SK-N-SH (cell line): ENCODE results near the gene CD74. TPM values are rescaled to one million over a fixed set of nuclear protein-coding genes. Genes with fewer than 3 reads are reported as not detected.

ENCODE experiments used
- CTCF ChIA-PET: fragments of 300-600, 350-600 bp; formaldehyde crosslinking; extraction: SDS; loops from one replicate; lab custom pipeline; 2021; lab: Yijun Ruan, JAX
- POLR2A ChIA-PET: fragments of 350-600 bp; sonication (Branson Sonifier 250); formaldehyde crosslinking; extraction: SDS; loops from one replicate; lab custom pipeline; 2020; ENCODE audit warnings: antibody characterized with exemption, inconsistent platforms; lab: Yijun Ruan, JAX
- DNase-seq: peaks from one replicate; pipeline ENCODE4 v3.0.0; 2012
- H2AFZ ChIP-seq: fragments of 200-600 bp; sonication (generic); 2 replicates; pipeline ENCODE4 v1.8.1; 2016; ENCODE audit warnings: antibody characterized with exemption, mild to moderate bottlenecking, low read depth
- H3F3A ChIP-seq: fragments of 200-600 bp; sonication (generic); replicated peaks from 2 replicates; pipeline ENCODE3; 2016; ENCODE audit warnings: antibody characterized with exemption, mild to moderate bottlenecking; ENCODE audit not compliant: insufficient read depth
- H3K27ac ChIP-seq, 2 experiments: fragments of 200-500 bp in 1 of 2; fragments of 200-600 bp in 1 of 2; sonication (Bioruptor generic) in 1 of 2; sonication (generic), shearing (Covaris generic) in 1 of 2; 2 replicates each; pipeline versions ENCODE4 v1.5.1 to v1.6.1; 2014 to 2016; ENCODE audit warnings: low read depth in 2 of 2, inconsistent platforms in 1 of 2, low read length in 1 of 2, mild to moderate bottlenecking in 1 of 2, mixed read lengths in 1 of 2
- H3K27me3 ChIP-seq: fragments of 200-600 bp; sonication (generic), shearing (Covaris generic); 2 replicates; pipeline ENCODE4 v1.6.1; 2016; ENCODE audit warnings: mixed run types; ENCODE audit not compliant: insufficient read depth
- H3K36me3 ChIP-seq, 2 experiments: fragments of 200-500 bp in 1 of 2; fragments of 200-600 bp in 1 of 2; sonication (Bioruptor generic) in 1 of 2; sonication (generic) in 1 of 2; replicated peaks in 1 of 2; 2 replicates each; pipeline versions ENCODE3 to v1.5.1; 2014 to 2016; ENCODE audit warnings: low read length in 1 of 2, mild to moderate bottlenecking in 1 of 2; ENCODE audit not compliant: insufficient read depth in 2 of 2, control insufficient read depth in 1 of 2
- H3K4me1 ChIP-seq, 2 experiments: fragments of 200-500 bp in 1 of 2; fragments of 200-600 bp in 1 of 2; sonication (Bioruptor generic) in 1 of 2; sonication (generic), shearing (Covaris generic) in 1 of 2; 2 replicates each; pipeline versions ENCODE4 v1.5.1 to v1.6.1; 2014 to 2016; ENCODE audit warnings: low read depth in 1 of 2, low read length in 1 of 2, mixed run types in 1 of 2; ENCODE audit not compliant: insufficient read depth in 2 of 2, control insufficient read depth in 1 of 2
- H3K4me2 ChIP-seq: fragments of 200-600 bp; sonication (generic), shearing (Covaris generic); 2 replicates; pipeline ENCODE4 v1.6.1; 2017; ENCODE audit warnings: mixed run types
- H3K4me3 ChIP-seq, 2 experiments: fragments of 200-500 bp in 1 of 2; fragments of 200-600 bp in 1 of 2; sonication (Bioruptor generic) in 1 of 2; sonication (generic), shearing (Covaris generic) in 1 of 2; 2 replicates each; pipeline versions ENCODE4 v1.5.1 to v1.8.1; 2014 to 2016; ENCODE audit warnings: low read depth in 2 of 2, inconsistent platforms in 1 of 2, low read length in 1 of 2, mild to moderate bottlenecking in 1 of 2, mixed read lengths in 1 of 2, moderate library complexity in 1 of 2
- H3K79me2 ChIP-seq: fragments of 200-600 bp; sonication (generic); 2 replicates; pipeline ENCODE4 v1.8.1; 2017; ENCODE audit warnings: mild to moderate bottlenecking; ENCODE audit not compliant: insufficient read depth
- H3K9ac ChIP-seq: fragments of 200-600 bp; sonication (generic); 2 replicates; pipeline ENCODE4 v1.6.1; 2017; ENCODE audit warnings: mixed run types
- H3K9me2 ChIP-seq: fragments of 200-600 bp; sonication (generic); 2 replicates; pipeline ENCODE4 v1.6.1; 2017; ENCODE audit warnings: mixed run types
- H3K9me3 ChIP-seq: fragments of 200-600 bp; sonication (generic); 2 replicates; pipeline ENCODE4 v1.6.1; 2017; ENCODE audit warnings: mixed run types, mild to moderate bottlenecking, moderate library complexity
- H4K20me1 ChIP-seq: fragments of 200-600 bp; sonication (generic); 2 replicates; pipeline ENCODE4 v1.6.1; 2017; ENCODE audit warnings: mild to moderate bottlenecking, mixed run types; ENCODE audit not compliant: insufficient read depth
- CTCF ChIP-seq: fragments of 200-600 bp; sonication (generic); IDR thresholded peaks from 2 replicates; pipeline ENCODE4 v1.6.1; 2017; ENCODE audit warnings: antibody characterized with exemption, mild to moderate bottlenecking, moderate library complexity
- ELF1 ChIP-seq: IDR thresholded peaks from 2 replicates; pipeline ENCODE4 v1.4.0; 2012
- EP300 ChIP-seq, 2 experiments: IDR thresholded peaks; 2 replicates each; pipeline versions ENCODE4 v1.4.0 to v1.6.1; 2012; ENCODE audit warnings: borderline replicate concordance in 1 of 2, low read depth in 1 of 2, low read length in 1 of 2
- FOSL2 ChIP-seq: IDR thresholded peaks from 2 replicates; pipeline ENCODE4 v1.4.0; 2012; ENCODE audit warnings: low read depth, mild to moderate bottlenecking, moderate library complexity, borderline replicate concordance
- FOXM1 ChIP-seq: IDR thresholded peaks from 2 replicates; pipeline ENCODE4 v1.4.0; 2012; ENCODE audit warnings: low read depth, mild to moderate bottlenecking
- MEF2A ChIP-seq: IDR thresholded peaks from 2 replicates; pipeline ENCODE4 v1.4.0; 2012; ENCODE audit warnings: low read depth, borderline replicate concordance
- RFX5 ChIP-seq: IDR thresholded peaks from 2 replicates; pipeline ENCODE4 v1.6.1; 2012; ENCODE audit warnings: mild to moderate bottlenecking, improper control_type of control experiment, low read length
- TAF1 ChIP-seq: IDR thresholded peaks from 2 replicates; pipeline ENCODE4 v1.6.1; 2012; ENCODE audit warnings: low read depth, mild to moderate bottlenecking, low read length, moderate library complexity, borderline replicate concordance
- ZBTB33 ChIP-seq: IDR thresholded peaks from 2 replicates; pipeline ENCODE4 v1.4.0; 2012; ENCODE audit warnings: low read depth, borderline replicate concordance
- WGBS: methylation state at CpG from one replicate; pipeline ENCODE4 v1.1.6; 2017; ENCODE audit warnings: low lambda C conversion rate; 5-methylcytosine and 5-hydroxymethylcytosine counted together
- polyA plus RNA-seq, 3 experiments: library from polyadenylated mRNA; depleted of rRNA; stranded (reverse); fragments of >200 nt; gene quantifications; 2 replicates each; pipeline ENCODE4 v1.2.3, GENCODE V29; 2012
- TF ChIP-seq, protein P1 (sequence below): fragments of 150-350 bp; IDR thresholded peaks from 2 replicates; pipeline ENCODE4 v1.6.1; 2017; ENCODE audit warnings: antibody characterized with exemption, low read length, low read depth, borderline replicate concordance

CD74 gene
- polyA plus RNA-seq (2012; rRNA removed) = 0.15 and 0.26 TPM in 2 replicates
- polyA plus RNA-seq (2012; cell fraction: cytosol; rRNA removed) = 0.06 and 0.13 TPM in 2 replicates
- polyA plus RNA-seq (2012; cell fraction: nucleus; rRNA removed) = 0.08 and 0.23 TPM in 2 replicates

DNA sequence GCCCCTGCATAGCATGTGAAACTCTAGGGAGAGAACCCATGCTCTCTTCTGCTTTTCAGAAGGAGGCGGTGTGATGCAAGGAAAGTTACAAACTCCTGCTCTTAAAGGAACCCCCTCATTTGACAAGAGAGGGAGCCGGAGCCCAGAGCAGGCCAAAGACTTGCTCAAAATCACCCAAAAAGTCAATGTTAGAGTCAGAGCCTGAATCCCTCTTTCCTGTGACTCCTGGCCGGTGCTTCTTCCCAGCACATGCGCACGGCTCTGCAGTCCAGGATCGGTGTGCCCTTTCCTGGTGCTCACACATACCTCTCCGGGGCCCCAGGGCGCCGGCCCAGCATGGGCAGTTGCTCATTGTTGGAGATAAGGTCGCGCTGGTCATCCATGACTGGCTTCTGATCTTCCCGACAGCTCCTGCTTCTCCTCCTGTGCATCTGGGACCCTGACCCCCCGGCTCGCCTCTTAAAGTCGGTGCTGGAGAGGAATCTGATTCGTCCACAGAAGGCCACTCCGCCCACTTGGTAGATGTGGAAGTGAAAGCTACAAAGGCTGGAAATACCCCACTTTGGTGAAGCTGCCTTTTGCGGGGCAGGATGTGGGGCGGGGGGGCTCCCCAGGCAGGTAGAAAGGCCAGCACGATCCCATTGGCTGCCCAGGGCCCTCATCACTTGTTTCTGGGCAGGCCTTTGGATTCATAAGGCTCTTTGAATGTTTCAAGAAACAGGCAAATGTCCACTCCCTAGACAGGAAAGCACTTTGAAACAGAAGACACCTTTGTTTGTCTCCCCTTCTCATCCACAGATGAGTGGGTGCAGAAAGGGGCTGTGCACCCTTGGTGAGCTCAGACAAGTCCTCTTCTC, at the start of gene CD74:
Gene CD74 (minus strand): TSS at position 592 of the 857 bp plus-strand sequence. CDS start 161 bp downstream, at position 431.
- no peaks in the 10 kb centered on the region for H3K9me2 ChIP-seq
- H3K4me1 ChIP-seq = peaks cover 4 to 8% of the 10 kb centered on the region in 2 experiments; a peak in 3 of 4 replicates
- no peak within 1 kb of the TSS for H3K9ac ChIP-seq
- TF ChIP-seq FOSL2 = no peak
- peak; percentile 100 for TF ChIP-seq RFX5
- TF ChIP-seq, all 33 proteins: peak for 1
- Histone ChIP-seq H3K4me2 (no peak within 1 kb of the TSS), H3K27me3 (no peaks in the 10 kb centered on the region), H3K9me3 (no peaks in the 10 kb centered on the region), H3K27ac (no peak within 1 kb of the TSS), H3K36me3 (no peaks in the 10 kb centered on the region), H4K20me1 (no peaks in the 10 kb centered on the region), H3F3A (peaks cover 8% of the 10 kb centered on the region), H3K4me3 (no peak within 1 kb of the TSS), H2AFZ (no peak within 1 kb of the TSS), H3K79me2 (no peaks in the 10 kb centered on the region)
- CTCF ChIA-PET = interaction anchor here (1.0 to 1.4 kb wide), 2 partner anchors 24 to 86 kb away, joined by 3 to 4 read pairs; no protein-coding TSS in a partner anchor
- POLR2A ChIA-PET = interaction anchor here (0.7 kb wide), 1 partner anchor 30 kb away, joined by 3 read pairs; no protein-coding TSS in a partner anchor
- peak; percentile 53 for DNase-seq
- 80% methylated on average over 20 of the region's 20 CpGs for WGBS

DNA sequence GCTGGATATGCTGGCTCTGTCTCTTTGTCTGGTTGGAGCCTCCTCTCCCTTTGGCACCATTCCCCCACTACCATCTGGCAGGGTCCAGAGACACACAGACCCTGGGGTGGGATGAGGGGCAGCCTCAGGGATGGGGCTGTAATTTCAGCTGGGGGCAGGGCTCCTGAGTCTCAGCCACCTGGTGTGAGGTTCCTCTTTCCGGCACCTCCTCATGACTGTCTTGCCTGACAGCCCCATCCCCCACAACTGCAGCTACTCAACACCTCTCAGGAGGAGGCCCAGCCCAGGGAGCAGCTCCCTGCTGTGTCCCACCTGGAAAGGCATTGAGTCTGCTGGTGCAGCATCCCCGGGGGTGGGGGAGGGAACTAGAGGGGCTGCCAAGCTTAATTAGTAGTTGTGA, 48.5 kb upstream of the CD74 start:
- H3F3A ChIP-seq = no peaks in the 10 kb centered on the region
- 100% methylated on average over 1 of the region's 2 CpGs for WGBS
- H3K27ac ChIP-seq = no peak overlapping the region
- DNase-seq = no peak
- no peak overlapping the region for H3K4me2 ChIP-seq
- no peak overlapping the region for H3K9ac ChIP-seq
- H3K4me3 ChIP-seq = no peak overlapping the region
- H4K20me1 ChIP-seq = no peaks in the 10 kb centered on the region
- H2AFZ ChIP-seq = no peak overlapping the region
- CTCF ChIA-PET = interaction anchor here (5.4 to 8.1 kb wide), 3 partner anchors 63 to 98 kb away, joined by 56 to 83 read pairs (median 64); no protein-coding TSS in a partner anchor
- H3K4me1 ChIP-seq = peaks cover 6 to 8% of the 10 kb centered on the region in 2 experiments; a peak in 2 of 4 replicates
- POLR2A ChIA-PET = interaction anchor here (0.6 to 1.0 kb wide), 2 partner anchors 19 to 297 kb away, joined by 3 to 4 read pairs; no protein-coding TSS in a partner anchor
- no peaks in the 10 kb centered on the region for H3K36me3 ChIP-seq
- no peaks in the 10 kb centered on the region for H3K9me3 ChIP-seq
- H3K79me2 ChIP-seq = no peaks in the 10 kb centered on the region
- TF ChIP-seq ELF1 (no peak), RFX5 (no peak), TAF1 (no peak), FOXM1 (no peak), MEF2A (no peak), EP300 (IDR thresholded peaks at IDR 0.05; ENCODE audit: borderline replicate concordance in 1 of 2, low read depth in 1 of 2, low read length in 1 of 2) (no peak), ZBTB33 (no peak), CTCF (no peak)
- TF ChIP-seq, protein P1, sequence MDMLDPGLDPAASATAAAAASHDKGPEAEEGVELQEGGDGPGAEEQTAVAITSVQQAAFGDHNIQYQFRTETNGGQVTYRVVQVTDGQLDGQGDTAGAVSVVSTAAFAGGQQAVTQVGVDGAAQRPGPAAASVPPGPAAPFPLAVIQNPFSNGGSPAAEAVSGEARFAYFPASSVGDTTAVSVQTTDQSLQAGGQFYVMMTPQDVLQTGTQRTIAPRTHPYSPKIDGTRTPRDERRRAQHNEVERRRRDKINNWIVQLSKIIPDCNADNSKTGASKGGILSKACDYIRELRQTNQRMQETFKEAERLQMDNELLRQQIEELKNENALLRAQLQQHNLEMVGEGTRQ = no peak
- H3K9me2 ChIP-seq = no peaks in the 10 kb centered on the region
- no peaks in the 10 kb centered on the region for H3K27me3 ChIP-seq
